ENCODE results near the gene DROSHA.

- TF ChIP-seq POLR2A (IDR thresholded peaks at IDR 0.05), result no peak
- no peak for TF ChIP-seq CTCF (IDR thresholded peaks at IDR 0.05)
Observed at GRCh38 chr5:31500256-31500655, 31.6 kb downstream of the DROSHA start.

All from breast epithelium (tissue), 3 donors.